AG10803 (cell line): ENCODE results near the gene RAD9B.

Experiments
- DNase-seq: peaks from one replicate; pipeline ENCODE4 v3.0.0; 2010; ENCODE audit warnings: low read depth
- H3K4me3 ChIP-seq: 2 replicates; pipeline ENCODE4 v1.5.1; 2011; ENCODE audit warnings: mild to moderate bottlenecking, low read length, control low read depth
- CTCF ChIP-seq: conservative IDR thresholded peaks from 2 replicates; pipeline ENCODE4 v1.5.1; 2011; ENCODE audit warnings: mild to moderate bottlenecking, low read length, control low read depth, inconsistent platforms

The RAD9B gene

GRCh38 chr12:110547090-110547489 is 45.0 kb downstream of the RAD9B start:
- H3K4me3 ChIP-seq: no peak overlapping the region
- TF ChIP-seq CTCF: no peak
- DNase-seq: no peak

GRCh38 chr12:110548678-110549077 is 46.5 kb downstream of the RAD9B start:
- no peak overlapping the region for H3K4me3 ChIP-seq
- no peak for TF ChIP-seq CTCF
- peak; percentile 70 for DNase-seq

GRCh38 chr12:110549716-110550115 is 47.6 kb downstream of the RAD9B start:
- H3K4me3 ChIP-seq: no peak overlapping the region
- no peak for TF ChIP-seq CTCF
- no peak for DNase-seq

GRCh38 chr12:110550981-110551380 is 48.9 kb downstream of the RAD9B start:
- TF ChIP-seq CTCF: no peak
- DNase-seq: no peak
- no peak overlapping the region for H3K4me3 ChIP-seq
